GM10266 (cell line): ENCODE data around the gene CALY.

Experiments used
- DNase-seq: peaks from one replicate; pipeline ENCODE4 v3.0.0; 2012; ENCODE audit errors: extremely low spot score
- TF ChIP-seq, protein P1 (sequence below): IDR thresholded peaks from 2 replicates; pipeline ENCODE4 v1.5.1; 2012; ENCODE audit warnings: mild to moderate bottlenecking, low read depth; ENCODE audit not compliant: control insufficient read depth, insufficient read depth; ENCODE audit errors: missing control alignments

CALY gene

DNA sequence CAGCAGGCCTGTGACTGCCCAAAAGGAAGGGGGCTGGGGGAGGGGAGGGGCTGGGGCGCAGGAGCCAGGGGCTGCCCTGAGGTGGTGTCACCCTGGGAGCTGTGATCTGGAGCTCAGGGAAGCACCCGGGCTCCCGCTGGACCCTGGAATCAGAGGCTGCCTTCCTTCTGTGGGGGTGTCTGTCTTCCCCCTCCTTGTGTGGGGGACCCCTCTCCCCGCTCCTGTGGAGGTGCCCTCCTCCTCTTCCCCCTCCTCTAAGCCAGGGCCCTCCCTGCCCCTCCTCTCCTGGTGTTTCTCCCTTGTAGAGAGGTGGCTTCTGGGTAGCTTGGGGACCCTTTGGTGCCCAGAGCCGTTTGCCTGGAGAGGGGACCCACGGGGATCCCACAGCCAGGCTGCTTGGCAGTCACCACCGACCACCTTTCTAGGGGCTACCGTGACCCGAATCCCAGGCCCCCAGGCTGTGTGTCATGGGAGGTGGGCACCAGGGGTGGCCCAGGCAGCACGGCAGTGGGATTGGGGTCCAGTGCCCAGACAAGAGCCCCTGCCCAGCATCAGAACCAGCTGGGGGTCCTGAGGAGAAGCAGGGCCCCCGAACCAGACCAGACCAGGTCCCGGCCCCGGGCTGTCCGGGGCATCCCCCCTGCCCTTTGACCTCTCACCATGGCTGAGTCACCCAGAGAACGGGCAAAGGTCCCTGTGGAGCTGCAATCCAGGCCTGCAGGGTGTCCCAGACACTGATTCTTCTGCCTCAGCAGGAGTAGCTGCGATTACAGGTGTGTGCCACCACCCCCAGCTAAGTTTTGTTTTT is 11.2 kb upstream of the CALY start:
- no peak for DNase-seq
- TF ChIP-seq, protein P1, sequence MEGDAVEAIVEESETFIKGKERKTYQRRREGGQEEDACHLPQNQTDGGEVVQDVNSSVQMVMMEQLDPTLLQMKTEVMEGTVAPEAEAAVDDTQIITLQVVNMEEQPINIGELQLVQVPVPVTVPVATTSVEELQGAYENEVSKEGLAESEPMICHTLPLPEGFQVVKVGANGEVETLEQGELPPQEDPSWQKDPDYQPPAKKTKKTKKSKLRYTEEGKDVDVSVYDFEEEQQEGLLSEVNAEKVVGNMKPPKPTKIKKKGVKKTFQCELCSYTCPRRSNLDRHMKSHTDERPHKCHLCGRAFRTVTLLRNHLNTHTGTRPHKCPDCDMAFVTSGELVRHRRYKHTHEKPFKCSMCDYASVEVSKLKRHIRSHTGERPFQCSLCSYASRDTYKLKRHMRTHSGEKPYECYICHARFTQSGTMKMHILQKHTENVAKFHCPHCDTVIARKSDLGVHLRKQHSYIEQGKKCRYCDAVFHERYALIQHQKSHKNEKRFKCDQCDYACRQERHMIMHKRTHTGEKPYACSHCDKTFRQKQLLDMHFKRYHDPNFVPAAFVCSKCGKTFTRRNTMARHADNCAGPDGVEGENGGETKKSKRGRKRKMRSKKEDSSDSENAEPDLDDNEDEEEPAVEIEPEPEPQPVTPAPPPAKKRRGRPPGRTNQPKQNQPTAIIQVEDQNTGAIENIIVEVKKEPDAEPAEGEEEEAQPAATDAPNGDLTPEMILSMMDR, result no peak

DNA sequence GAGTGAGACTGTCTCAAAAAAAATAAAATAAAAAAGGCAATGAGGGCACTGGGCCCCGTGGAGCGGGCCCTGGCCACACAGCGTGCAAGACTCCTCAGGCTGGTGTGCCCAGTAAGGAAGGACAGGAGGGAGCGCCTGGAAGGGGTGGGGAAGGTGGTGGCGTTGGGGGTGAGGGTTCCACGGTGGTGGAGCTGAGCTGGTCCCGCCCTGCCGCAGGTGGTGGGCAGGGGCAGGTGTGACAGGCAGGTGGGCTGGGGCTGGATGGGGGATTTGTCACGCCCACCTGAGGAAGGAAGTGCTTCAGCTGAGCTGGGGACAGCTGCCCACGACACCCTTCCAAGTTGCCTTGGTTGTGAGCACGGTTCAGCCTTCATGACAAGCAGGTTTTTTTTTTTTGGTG is 9.7 kb upstream of the CALY start:
- TF ChIP-seq, protein P1, result no peak
- no peak for DNase-seq

DNA sequence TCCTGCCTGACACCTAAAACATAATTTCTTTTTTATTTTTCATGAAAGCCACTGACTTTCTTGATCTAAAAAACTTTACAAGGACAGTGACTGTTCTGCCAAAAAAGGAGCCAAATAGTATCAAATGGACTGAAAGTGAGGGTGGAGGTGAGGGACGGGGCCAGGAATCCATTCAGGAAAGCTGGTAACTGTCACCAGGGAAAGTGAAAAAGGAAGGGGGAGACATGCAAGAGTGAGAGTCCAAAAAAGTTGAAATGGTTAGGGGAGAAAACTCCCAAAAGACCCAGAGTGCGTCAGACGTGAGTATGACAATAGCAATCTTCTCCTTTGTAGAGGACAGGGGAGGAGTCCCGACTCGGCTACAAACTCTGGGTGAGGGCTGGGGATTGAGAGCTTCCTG is 7.5 kb upstream of the CALY start:
- no peak for DNase-seq
- TF ChIP-seq, protein P1, result no peak

DNA sequence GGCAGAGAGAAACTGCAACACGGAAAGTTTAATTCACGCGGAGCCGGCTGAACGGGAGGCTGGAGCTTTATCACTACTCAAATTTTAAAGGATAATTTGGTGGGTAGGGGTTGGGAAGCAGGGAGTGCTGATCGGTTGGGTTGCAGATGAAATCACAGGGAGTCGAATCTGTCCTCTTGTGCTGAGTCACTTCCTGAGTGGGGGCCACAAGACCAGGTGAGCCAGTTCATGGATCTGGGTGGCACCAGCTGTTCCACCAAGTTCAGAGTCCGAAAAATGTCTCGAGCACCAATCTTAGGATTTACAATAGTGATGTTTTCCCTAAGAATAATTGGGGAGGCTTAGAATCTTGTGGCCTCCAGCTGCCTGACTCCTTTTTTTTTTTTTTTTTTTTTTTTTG is 6.9 kb upstream of the CALY start:
- DNase-seq, result no peak
- TF ChIP-seq, protein P1, result no peak

DNA sequence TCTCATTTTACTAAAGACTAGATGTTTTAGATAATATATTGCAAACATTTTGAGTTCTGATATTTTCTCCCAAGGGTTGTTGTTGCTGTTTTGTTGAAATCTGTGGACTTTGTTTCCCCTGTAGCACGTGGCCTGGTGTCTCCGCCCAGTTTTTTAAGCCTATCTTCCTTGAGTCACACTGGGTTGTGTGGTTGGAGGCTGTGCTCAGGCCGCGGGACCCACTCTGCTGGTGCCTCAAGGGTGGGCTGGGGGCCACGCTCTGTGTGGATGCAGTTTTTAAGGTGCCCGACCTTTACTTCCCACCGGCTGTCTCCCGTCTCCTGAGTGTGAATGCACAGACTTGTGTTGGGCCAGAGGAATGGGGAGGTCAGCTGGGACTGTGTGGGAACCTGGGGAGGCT is 6.2 kb upstream of the CALY start:
- no peak for DNase-seq
- TF ChIP-seq, protein P1, result no peak

DNA sequence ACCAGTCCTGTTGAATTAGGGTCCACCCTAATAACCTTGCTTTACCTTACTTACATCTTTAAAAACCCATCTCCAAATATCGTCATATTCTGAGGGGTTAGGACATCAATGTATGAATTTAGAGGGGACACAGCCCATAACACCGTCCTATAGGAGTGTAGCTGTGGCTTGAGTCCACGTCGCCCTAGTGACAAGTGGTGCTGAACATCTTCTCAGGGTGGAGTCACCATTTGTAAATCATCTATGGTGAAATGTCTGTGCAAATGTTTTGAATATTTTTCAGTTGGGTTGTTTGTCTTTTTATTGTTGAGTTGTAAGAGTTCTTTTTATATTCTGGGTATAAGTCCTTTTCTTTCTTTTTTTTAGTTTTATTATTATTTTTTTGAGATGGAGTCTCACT is 5.3 kb upstream of the CALY start:
- no peak for DNase-seq
- TF ChIP-seq, protein P1, result no peak

DNA sequence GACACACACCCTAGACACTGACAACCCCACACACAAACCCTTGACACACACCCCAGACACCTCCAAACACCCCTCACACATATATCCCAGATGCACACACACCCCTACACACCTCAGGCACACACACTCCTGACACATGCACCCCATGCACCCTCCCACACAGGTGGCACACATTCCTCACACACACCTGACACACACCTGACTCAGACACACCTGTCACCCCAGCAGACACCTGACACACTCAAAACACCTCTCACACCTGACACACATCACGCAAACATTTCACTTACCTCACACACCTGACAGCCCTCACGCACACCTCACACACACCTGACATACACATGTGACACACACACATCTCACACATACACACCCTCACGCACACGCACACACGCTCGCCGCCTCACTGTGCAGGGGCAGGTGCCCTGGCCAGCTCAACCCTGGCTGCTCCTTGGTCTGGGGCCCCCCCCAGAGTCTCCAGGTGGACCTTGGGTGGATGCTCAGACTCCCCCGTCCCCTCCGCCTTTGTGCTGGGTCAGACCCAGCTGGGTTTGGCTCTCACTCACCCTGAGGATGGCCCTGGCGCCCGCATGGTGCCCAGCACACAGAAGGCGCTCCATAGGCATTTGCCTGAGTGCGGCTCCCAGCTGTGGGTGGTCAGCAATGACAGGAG is 3.1 kb upstream of the CALY start:
- DNase-seq, result no peak
- TF ChIP-seq, protein P1, result no peak
